Measurements from ENCODE around the gene PTPN7. TPM values are rescaled to one million over a fixed set of nuclear protein-coding genes. Genes with fewer than 3 reads are reported as not detected.

PTPN7 gene
- total and polyA plus RNA-seq, 2 experiments from 2014 or later, result 0.41 TPM; not detected in 1

- Histone ChIP-seq H3K27me3 (no peaks in the 10 kb centered on the region), H3K79me2 (peaks cover 3% of the 10 kb centered on the region), H4K20me1 (ENCODE audit: insufficient read depth, poor library complexity, severe bottlenecking) (no peaks in the 10 kb centered on the region), H3K4me3 (no peak overlapping the region), H3K4me2 (no peak overlapping the region), H3K36me3 (replicated peaks; ENCODE audit: insufficient read depth, low read depth) (no peaks in the 10 kb centered on the region), H3K9me2 (replicated peaks; ENCODE audit: insufficient read depth) (no peaks in the 10 kb centered on the region), H3K27ac (no peak overlapping the region), H2AFZ (no peak overlapping the region), H3K9me3 (ENCODE audit: low read depth) (no peaks in the 10 kb centered on the region), H3K4me1 (ENCODE audit: insufficient read depth) (no peaks in the 10 kb centered on the region)
- DNase-seq (ENCODE audit: low spot score), result peak; percentile 3
- WGBS (ENCODE audit: low lambda C conversion rate, missing lambda C conversion rate), result 88% methylated on average over 8 of the region's 8 CpGs
- TF ChIP-seq EZH2phosphoT487 (IDR thresholded peaks at IDR 0.05; ENCODE audit: low read depth, severe bottlenecking, unreplicated experiment), result no peak
- no peak for TF ChIP-seq CTCF (IDR thresholded peaks at IDR 0.05; ENCODE audit: poor library complexity)
- no peak for TF ChIP-seq EZH2 (IDR thresholded peaks at IDR 0.05; ENCODE audit: borderline replicate concordance)
These were observed 30.7 kb downstream of the PTPN7 start for GRCh38 chr1:202129453-202130296.

- TF ChIP-seq EZH2 (IDR thresholded peaks at IDR 0.05; ENCODE audit: borderline replicate concordance) (no peak), EZH2phosphoT487 (IDR thresholded peaks at IDR 0.05; ENCODE audit: low read depth, severe bottlenecking, unreplicated experiment) (no peak), CTCF (IDR thresholded peaks at IDR 0.05; ENCODE audit: poor library complexity) (no peak)
- Histone ChIP-seq H3K36me3 (replicated peaks; ENCODE audit: insufficient read depth, low read depth) (no peaks in the 10 kb centered on the region), H3K79me2 (no peaks in the 10 kb centered on the region), H3K27ac (no peak overlapping the region), H3K9me2 (replicated peaks; ENCODE audit: insufficient read depth) (no peaks in the 10 kb centered on the region), H4K20me1 (ENCODE audit: insufficient read depth, poor library complexity, severe bottlenecking) (no peaks in the 10 kb centered on the region), H3K27me3 (no peaks in the 10 kb centered on the region), H2AFZ (no peak overlapping the region), H3K9me3 (ENCODE audit: low read depth) (no peaks in the 10 kb centered on the region), H3K4me1 (ENCODE audit: insufficient read depth) (no peaks in the 10 kb centered on the region), H3K4me3 (no peak overlapping the region), H3K4me2 (no peak overlapping the region)
- DNase-seq (ENCODE audit: low spot score), result no peak
- WGBS (ENCODE audit: low lambda C conversion rate, missing lambda C conversion rate), result 94% methylated on average over 26 of the region's 26 CpGs
These were observed 32.4 kb downstream of the PTPN7 start for GRCh38 chr1:202127836-202128622.

- no peaks in the 10 kb centered on the region for H3K9me3 ChIP-seq (ENCODE audit: low read depth)
- H3K4me1 ChIP-seq (ENCODE audit: insufficient read depth), result peaks cover 4% of the 10 kb centered on the region
- WGBS (ENCODE audit: low lambda C conversion rate, missing lambda C conversion rate), result 93% methylated on average over 6 of the region's 6 CpGs
- H3K27me3 ChIP-seq, result no peaks in the 10 kb centered on the region
- H3K4me2 ChIP-seq, result no peak overlapping the region
- H3K79me2 ChIP-seq, result no peaks in the 10 kb centered on the region
- no peak overlapping the region for H3K27ac ChIP-seq
- no peaks in the 10 kb centered on the region for H4K20me1 ChIP-seq (ENCODE audit: insufficient read depth, poor library complexity, severe bottlenecking)
- H3K4me3 ChIP-seq, result no peak overlapping the region
- no peak overlapping the region for H2AFZ ChIP-seq
- H3K9me2 ChIP-seq (replicated peaks; ENCODE audit: insufficient read depth), result no peaks in the 10 kb centered on the region
- DNase-seq (ENCODE audit: low spot score), result no peak
- TF ChIP-seq EZH2 (IDR thresholded peaks at IDR 0.05; ENCODE audit: borderline replicate concordance), result no peak
- no peaks in the 10 kb centered on the region for H3K36me3 ChIP-seq (replicated peaks; ENCODE audit: insufficient read depth, low read depth)
These were observed 33.3 kb downstream of the PTPN7 start for GRCh38 chr1:202127061-202127460.

- no peak overlapping the region for H3K4me2 ChIP-seq
- no peaks in the 10 kb centered on the region for H3K27me3 ChIP-seq
- WGBS (ENCODE audit: low lambda C conversion rate, missing lambda C conversion rate), result 76% methylated on average over 9 of the region's 9 CpGs
- no peak for DNase-seq (ENCODE audit: low spot score)
- H3K36me3 ChIP-seq (replicated peaks; ENCODE audit: insufficient read depth, low read depth), result no peaks in the 10 kb centered on the region
- no peaks in the 10 kb centered on the region for H3K79me2 ChIP-seq
- peaks cover 4% of the 10 kb centered on the region for H3K4me1 ChIP-seq (ENCODE audit: insufficient read depth)
- no peak overlapping the region for H3K27ac ChIP-seq
- H3K4me3 ChIP-seq, result no peak overlapping the region
- TF ChIP-seq EZH2phosphoT487 (IDR thresholded peaks at IDR 0.05; ENCODE audit: low read depth, severe bottlenecking, unreplicated experiment), result no peak
- no peak for TF ChIP-seq EZH2 (IDR thresholded peaks at IDR 0.05; ENCODE audit: borderline replicate concordance)
- no peak for TF ChIP-seq CTCF (IDR thresholded peaks at IDR 0.05; ENCODE audit: poor library complexity)
- no peaks in the 10 kb centered on the region for H3K9me3 ChIP-seq (ENCODE audit: low read depth)
- H4K20me1 ChIP-seq (ENCODE audit: insufficient read depth, poor library complexity, severe bottlenecking), result no peaks in the 10 kb centered on the region
- H2AFZ ChIP-seq, result no peak overlapping the region
- no peaks in the 10 kb centered on the region for H3K9me2 ChIP-seq (replicated peaks; ENCODE audit: insufficient read depth)
These were observed 34.0 kb downstream of the PTPN7 start for GRCh38 chr1:202126426-202126825.
